LNCaP clone FGC (cell line): ENCODE results near the gene PROC.

Experiments used
- DNase-seq: peaks from one replicate; pipeline ENCODE4 v3.0.0-alpha.2; 2011; ENCODE audit warnings: low read depth
- H3K4me3 ChIP-seq: 2 replicates; pipeline ENCODE4 v1.5.1; 2011; ENCODE audit warnings: mild to moderate bottlenecking, low read depth, low read length, control low read depth
- CTCF ChIP-seq: IDR thresholded peaks from 2 replicates; pipeline ENCODE4 v1.5.1; 2012; ENCODE audit warnings: mild to moderate bottlenecking; ENCODE audit not compliant: control insufficient read depth, insufficient read depth; ENCODE audit errors: extremely low read depth

The PROC gene

DNA sequence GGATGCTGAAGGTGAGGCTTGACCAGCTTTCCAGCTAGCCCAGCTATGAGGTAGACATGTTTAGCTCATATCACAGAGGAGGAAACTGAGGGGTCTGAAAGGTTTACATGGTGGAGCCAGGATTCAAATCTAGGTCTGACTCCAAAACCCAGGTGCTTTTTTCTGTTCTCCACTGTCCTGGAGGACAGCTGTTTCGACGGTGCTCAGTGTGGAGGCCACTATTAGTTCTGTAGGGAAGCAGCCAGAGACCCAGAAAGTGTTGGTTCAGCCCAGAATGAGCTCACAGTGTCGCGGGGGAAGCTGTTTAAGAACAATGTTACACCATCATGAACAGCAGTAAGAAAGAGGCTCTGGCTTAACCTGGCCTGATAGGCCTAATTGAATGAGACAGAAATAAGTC lies 11.1 kb downstream of the PROC start:
- DNase-seq = no peak
- TF ChIP-seq CTCF = no peak
- no peak overlapping the region for H3K4me3 ChIP-seq

GRCh38 chr2:127429844-127430425 lies 11.7 kb downstream of the PROC start:
- DNase-seq = no peak
- TF ChIP-seq CTCF = no peak
- no peak overlapping the region for H3K4me3 ChIP-seq

DNA sequence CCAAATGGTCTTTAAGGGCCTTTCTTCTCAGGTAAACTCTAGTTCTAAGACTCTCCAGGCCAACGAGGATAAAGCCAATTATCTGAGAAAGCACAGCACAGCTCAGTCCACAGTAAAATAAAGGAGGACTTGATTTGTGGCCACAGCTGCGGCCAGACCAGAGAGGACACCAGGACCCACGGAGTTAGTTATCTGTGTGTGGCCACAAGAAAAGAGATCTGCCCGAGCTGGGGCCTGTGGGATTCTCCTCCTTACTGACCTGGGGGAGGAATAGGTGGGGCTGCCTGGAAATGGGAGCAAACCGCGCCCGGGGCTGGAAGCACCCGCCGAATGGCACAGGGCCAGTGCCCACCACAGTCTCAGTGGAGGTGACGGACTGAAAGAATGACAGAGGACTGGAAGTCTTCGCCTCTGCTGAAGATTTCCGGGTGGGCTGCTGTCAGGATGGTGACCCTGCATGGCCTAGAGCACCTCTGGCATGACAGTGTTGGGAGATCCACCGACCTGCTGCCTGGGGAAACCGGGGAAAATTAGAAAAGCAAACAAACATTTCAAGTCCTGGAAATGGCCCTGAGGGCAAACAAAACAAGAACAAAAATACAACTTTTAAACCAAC lies 13.3 kb downstream of the PROC start:
- DNase-seq = no peak
- TF ChIP-seq CTCF = no peak
- no peak overlapping the region for H3K4me3 ChIP-seq

- TF ChIP-seq CTCF = no peak
- H3K4me3 ChIP-seq = no peak overlapping the region
- DNase-seq = no peak
These were observed 16.3 kb downstream of the PROC start for GRCh38 chr2:127434515-127434914.

DNA sequence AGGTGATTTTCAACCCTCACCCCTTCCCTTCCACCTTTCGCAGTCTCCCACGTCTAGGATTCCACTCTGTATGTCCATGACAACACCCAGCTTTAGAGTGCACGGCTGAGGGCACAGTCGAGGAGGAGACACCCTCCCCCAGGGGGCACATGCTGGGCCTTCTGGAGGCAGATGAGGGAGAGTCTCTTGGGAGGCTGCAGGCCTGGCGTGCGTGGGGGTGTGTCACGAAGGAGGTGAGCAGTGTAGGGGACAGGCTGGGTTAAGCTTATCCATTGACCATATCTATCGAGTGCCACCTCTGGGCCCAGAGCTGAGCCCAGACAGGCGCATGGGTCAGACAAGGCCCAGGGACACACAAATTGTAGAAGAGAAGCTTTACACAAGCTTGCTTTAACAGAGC lies 18.8 kb downstream of the PROC start:
- TF ChIP-seq CTCF = no peak
- no peak for DNase-seq
- no peak overlapping the region for H3K4me3 ChIP-seq

DNA sequence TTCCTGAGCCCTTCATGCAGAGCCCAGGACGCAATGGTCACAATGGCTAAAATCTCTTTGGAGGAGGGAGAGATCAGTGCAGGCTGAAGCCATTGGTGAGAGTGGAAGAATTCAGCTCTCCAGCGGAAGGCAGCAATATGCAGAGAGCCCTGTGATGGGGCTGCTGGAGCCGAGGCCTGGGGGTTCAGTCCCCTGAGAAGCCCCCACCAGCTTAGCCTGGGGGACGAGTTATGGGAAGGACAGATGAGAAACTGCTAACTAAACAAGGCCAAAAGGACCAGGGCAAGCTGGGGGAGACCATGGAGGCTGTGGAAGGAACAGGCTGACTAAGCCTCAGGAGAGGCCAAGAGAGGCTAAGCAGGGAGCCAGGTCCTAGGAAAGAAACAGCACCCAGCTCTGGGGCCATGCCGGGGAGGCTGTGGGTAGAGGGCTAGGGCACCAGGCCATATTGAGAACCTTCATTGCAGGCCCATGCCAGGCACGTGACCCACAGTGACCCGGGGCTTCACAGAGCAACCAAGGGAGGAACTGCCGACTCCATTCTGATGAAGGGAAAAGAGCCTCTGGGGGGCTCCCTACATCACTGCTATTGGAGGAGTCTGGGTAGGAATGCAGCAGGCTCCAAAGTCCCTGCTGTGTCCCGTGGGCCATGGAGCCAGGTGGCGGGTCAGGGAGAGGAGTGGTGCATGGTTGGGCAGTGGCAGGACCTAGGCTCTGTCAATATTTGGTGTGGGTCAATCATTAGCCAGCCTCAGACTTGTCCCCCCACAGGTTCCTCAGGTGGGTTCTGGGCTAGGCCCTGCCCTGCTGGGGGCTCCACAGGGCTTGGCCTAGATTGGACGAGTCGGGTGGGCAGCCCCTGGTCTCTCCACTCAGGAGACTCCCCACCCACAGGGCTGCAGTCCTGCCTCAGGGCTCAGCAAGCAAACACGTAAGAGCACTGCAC lies 19.8 kb downstream of the PROC start:
- DNase-seq = no peak
- H3K4me3 ChIP-seq = no peak overlapping the region
- no peak for TF ChIP-seq CTCF
